HG03432 (cell line): ENCODE measurements around the gene GNAT2.
A peak's percentile ranks its signal among the peaks of the same experiment; 100 is the strongest.
"Not testable (repeated sequence)": the region's sequence is repeated elsewhere in the genome, so short reads cannot be mapped to it uniquely, and the experiment has no call there.

Experiments
- ATAC-seq: cut with Tn5 transposase; IDR thresholded peaks from one replicate; pipeline ENCODE4 v1.9.1; 2021; ENCODE audit warnings: mild to moderate bottlenecking, moderate library complexity; ENCODE audit not compliant: unreplicated experiment

The GNAT2 gene

GRCh38 chr1:109619576-109620400, at the start of gene GNAT2, which contains the start of gene AMPD2:
Gene GNAT2, minus strand, starts transcription at chr1:109619616. Its CDS starts 6,746 bp downstream, at chr1:109612870.
Gene AMPD2, plus strand, starts transcription at chr1:109619837. Its CDS starts 1,339 bp downstream, at chr1:109621176.
- ATAC-seq, result peak; percentile 50

- no peak for ATAC-seq
Measured at GRCh38 chr1:109668123-109668775, 48.8 kb upstream of the GNAT2 start.

- ATAC-seq, result peak; percentile 97
Measured at GRCh38 chr1:109667452-109668122, 48.2 kb upstream of the GNAT2 start, which contains the start of gene GSTM2. Gene GSTM2, plus strand, starts transcription at chr1:109668057. Its CDS starts 59 bp downstream, at chr1:109668116.

- no peak for ATAC-seq
Measured at GRCh38 chr1:109664671-109665070, 45.3 kb upstream of the GNAT2 start.

GRCh38 chr1:109661391-109661790, 42.0 kb upstream of the GNAT2 start:
- ATAC-seq, result no peak

GRCh38 chr1:109660691-109661026, 41.2 kb upstream of the GNAT2 start:
- ATAC-seq, result not testable (repeated sequence)

- ATAC-seq, result no peak
Measured at GRCh38 chr1:109659997-109660690, 40.7 kb upstream of the GNAT2 start.

GRCh38 chr1:109659145-109659544, 39.7 kb upstream of the GNAT2 start:
- no peak for ATAC-seq

- no peak for ATAC-seq
Measured at GRCh38 chr1:109658533-109659042, 39.2 kb upstream of the GNAT2 start.

GRCh38 chr1:109657970-109658369, 38.6 kb upstream of the GNAT2 start:
- no peak for ATAC-seq

- no peak for ATAC-seq
Measured at GRCh38 chr1:109657395-109657794, 38.0 kb upstream of the GNAT2 start.

GRCh38 chr1:109655615-109656519, 36.5 kb upstream of the GNAT2 start, which contains the start of gene GSTM4:
Gene GSTM4, plus strand, starts transcription at chr1:109656099. Its CDS starts 291 bp downstream, at chr1:109656390.
- ATAC-seq, result peak; percentile 94

GRCh38 chr1:109654519-109654918, 35.1 kb upstream of the GNAT2 start:
- no peak for ATAC-seq

- no peak for ATAC-seq
Measured at GRCh38 chr1:109653306-109653705, 33.9 kb upstream of the GNAT2 start.

GRCh38 chr1:109652402-109652801, 33.0 kb upstream of the GNAT2 start:
- ATAC-seq, result no peak

- no peak for ATAC-seq
Measured at GRCh38 chr1:109650609-109651008, 31.2 kb upstream of the GNAT2 start.

GRCh38 chr1:109649491-109649914, 30.1 kb upstream of the GNAT2 start:
- no peak for ATAC-seq

- no peak for ATAC-seq
Measured at GRCh38 chr1:109644670-109645069, 25.3 kb upstream of the GNAT2 start.

- ATAC-seq, result peak; percentile 86
Measured at GRCh38 chr1:109643385-109644230, 24.2 kb upstream of the GNAT2 start.
